DMS153 treated with DMSO at 0.1 percent for 48 hours (cell line): Measurements from ENCODE around the gene SPATS2.
"Not testable (repeated sequence)": the region's sequence is repeated elsewhere in the genome, so short reads cannot be mapped to it uniquely, and the experiment has no call there.

Experiments used
- DNase-seq: peaks from one replicate; lab custom pipeline; 2025; ENCODE audit not compliant: unreplicated experiment; lab: John Stamatoyannopoulos, UW

The SPATS2 gene

GRCh38 chr12:49403971-49404450, 36.7 kb downstream of the SPATS2 start:
- no peak for DNase-seq

GRCh38 chr12:49404956-49405355, 37.7 kb downstream of the SPATS2 start:
- no peak for DNase-seq

DNA sequence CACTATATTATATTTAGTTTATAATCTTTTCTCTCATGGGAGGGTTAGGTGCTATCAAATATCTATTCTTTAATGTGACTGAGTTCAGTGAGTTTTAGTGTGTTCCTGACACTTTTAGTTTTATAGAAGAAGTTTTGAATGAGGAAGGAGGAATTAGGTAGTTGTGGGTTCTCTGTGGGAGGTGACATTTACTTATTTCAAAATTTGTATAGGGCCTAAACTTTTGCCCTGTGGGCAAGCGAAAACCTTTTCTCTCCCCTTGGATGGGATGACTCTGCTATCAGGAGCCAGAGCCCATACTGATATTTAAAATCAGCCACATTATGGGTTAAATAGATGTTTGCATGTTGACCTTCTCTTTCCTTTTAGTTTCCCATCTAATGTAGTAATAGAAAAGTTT, 43.6 kb downstream of the SPATS2 start:
- no peak for DNase-seq

DNA sequence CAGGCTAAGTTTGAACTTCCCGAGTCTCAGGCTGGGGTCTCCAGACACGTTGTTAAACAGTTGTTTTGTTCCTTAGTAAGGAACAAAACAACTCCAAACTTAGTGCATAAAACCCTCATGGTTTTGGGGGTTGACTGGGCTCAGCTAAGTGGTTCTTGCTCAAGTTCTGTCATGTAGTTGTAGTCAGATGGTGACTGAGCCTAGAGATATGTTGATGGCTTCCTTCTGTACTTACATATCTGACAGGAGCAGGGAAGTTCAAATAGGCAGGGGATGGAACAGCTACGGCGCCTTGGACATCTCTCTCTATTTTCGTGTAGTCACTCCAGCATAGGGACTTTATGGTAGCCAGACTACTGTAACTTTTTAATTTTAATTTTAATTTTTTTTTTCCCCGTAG, 45.7 kb downstream of the SPATS2 start:
- no peak for DNase-seq

DNA sequence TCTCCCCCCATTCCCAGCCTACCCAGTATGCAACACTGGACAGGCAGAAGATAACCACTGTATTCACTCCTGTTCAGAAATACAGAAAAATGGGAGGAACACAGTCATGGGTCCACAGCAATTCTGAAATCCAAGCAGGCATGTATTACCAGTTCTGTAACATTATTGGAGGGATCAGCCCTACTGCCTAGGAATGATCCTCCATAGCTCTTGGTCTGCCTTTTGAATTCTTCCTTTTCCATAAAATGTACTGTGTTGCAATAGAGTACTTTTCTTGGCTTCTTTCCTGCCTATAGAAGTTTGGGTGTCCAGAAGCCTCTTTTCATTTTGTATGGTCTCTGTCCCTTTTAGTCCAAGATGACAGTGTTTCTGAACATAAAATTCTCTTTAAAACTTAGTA, 46.5 kb downstream of the SPATS2 start:
- no peak for DNase-seq

DNA sequence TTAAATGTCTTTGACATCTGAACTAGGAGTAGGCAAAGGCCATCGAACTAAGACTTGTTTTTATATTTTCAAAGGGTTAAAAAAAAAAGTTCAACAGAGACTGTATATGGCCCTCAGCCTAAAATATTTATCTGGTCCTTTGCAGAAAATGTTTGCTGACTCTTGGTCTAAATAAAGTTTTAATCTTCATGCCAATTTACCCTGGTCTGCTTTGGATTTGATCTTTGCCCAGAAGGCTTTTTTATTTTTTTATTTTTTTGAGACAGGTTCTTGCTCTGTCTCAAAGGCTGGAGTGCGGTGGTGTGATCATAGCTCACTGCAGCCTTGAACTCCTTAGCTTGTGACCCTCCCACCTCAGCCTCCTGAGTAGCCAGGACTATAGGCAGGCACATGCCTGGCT, 47.1 kb downstream of the SPATS2 start:
- no peak for DNase-seq

DNA sequence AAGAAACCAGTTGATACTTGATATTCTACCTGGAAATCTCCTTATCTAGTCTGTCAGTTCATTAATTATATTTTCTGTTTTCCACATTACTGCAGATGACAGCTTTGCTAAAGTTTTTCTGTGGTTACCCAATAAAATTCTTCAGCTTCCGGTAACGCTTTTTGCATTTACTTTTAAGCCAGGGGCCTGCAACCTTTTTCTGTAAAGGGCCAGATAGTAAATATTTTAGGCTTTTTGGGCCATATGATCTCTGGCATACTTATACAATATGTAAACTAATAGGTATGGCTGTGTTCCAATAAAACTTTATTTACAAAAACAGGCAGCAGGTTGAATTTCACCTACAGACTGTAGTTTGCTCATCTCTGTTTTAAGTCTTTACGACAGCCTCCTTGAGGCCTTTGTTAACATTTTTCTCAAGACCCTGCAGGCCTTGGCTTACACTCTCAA, 48.3 kb downstream of the SPATS2 start:
- DNase-seq, result no peak

DNA sequence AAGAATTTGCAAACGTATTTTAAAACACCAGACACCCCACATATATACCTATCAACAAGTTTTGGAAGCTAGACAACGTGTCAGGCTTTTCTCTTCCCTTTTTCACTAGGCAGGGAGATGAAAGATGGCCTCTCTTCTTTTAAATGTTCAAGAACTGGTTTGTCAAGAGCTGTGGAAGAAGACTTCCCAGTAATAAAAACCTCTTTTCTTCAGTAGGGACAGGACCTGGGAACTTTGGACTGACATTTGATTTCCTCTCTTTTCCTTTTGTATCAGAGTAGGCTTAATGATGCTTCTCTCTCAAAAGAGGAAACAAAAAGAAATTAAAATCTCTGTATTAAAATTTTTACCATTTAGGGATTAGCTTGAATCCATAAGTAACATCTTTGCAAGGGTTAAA, 49.6 kb downstream of the SPATS2 start:
- no peak for DNase-seq

- no peak for DNase-seq
These were observed 50.3 kb downstream of the SPATS2 start for GRCh38 chr12:49417558-49417957.

GRCh38 chr12:49420556-49420955, 53.3 kb downstream of the SPATS2 start:
- DNase-seq, result no peak

GRCh38 chr12:49422114-49422513, 54.9 kb downstream of the SPATS2 start:
- no peak for DNase-seq

- no peak for DNase-seq
These were observed 61.5 kb downstream of the SPATS2 start for GRCh38 chr12:49428793-49429192.

GRCh38 chr12:49432616-49433015, 65.4 kb downstream of the SPATS2 start:
- no peak for DNase-seq

GRCh38 chr12:49436799-49437198, 69.5 kb downstream of the SPATS2 start:
- DNase-seq, result not testable (repeated sequence)

- DNase-seq, result no peak
These were observed 71.8 kb downstream of the SPATS2 start for GRCh38 chr12:49439042-49439441.

DNA sequence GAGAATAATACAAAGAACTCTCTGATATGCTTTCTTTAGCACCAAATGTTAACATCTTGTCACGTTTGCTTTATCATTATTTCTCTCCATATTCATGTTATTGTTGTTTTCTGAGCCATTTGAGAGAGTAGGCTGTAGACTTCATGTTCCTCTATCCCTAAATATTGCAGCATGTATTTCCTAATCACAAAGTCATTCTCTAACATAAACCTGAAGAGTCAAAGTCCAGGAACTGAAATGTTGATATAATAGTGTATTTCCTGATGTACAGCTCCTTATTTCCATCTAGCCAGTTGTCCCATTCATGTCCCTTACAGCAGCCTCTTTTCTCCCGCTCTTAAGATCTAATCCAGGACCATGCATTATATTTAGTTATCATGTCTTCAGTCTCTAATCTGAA, 72.8 kb downstream of the SPATS2 start:
- DNase-seq, result no peak

GRCh38 chr12:49442915-49443314, 75.7 kb downstream of the SPATS2 start:
- no peak for DNase-seq

DNA sequence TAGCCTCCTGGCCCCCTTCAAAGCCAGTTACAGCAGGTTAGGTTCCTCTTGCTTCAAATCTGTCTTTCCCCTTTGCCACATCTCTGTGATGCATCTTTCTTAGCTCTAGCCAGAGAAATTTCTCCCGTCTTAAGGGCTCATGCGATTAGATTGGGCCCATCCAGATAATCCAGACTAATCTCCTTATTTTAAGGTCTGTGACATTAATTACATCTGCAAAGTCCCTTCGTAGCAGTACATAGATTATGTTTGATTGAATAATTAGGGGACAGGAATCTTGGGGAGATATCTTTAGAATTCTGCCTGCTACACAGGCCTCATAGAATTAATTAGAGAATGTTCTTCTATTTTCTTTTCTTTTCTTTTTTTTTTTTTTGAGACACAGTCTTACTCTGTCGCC, 79.3 kb downstream of the SPATS2 start:
- no peak for DNase-seq

GRCh38 chr12:49448858-49449257, 81.6 kb downstream of the SPATS2 start:
- no peak for DNase-seq

DNA sequence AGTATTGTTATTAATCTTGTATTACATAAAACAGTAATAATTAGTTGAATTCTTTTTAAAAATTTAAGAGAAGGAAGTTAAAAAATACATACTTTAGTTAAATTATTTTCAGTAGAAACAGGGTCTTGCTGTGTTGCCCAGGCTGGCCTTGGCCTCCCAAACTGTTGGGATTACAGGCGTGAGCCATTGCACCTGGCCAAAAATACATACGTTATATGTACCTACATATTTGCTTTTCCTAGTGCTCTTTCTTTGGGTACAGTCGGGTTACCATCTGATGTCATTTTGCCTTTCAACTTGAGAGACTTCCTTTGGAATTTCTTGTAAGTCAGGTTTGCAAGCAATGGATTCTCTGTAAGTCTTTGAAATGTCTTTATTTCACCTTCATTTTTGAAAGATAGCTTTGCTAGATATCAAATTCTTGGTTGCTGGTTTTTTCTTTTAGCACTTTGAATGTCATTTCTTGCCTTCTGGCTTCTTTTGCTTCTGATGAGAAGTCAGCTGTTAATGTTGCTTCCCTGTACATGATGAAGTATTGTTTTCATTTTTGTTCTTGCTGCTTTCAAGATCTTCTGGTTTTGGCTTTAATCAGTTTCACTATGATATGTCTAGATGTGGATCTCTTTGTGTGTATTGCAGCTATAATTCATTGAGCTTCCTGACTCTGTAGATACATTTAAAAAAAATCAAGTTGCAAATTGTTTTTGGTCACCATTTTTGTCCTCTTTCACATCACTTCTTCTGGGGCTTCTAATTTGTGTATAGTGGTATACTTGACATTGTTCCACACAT, 84.4 kb downstream of the SPATS2 start:
- DNase-seq, result no peak

DNA sequence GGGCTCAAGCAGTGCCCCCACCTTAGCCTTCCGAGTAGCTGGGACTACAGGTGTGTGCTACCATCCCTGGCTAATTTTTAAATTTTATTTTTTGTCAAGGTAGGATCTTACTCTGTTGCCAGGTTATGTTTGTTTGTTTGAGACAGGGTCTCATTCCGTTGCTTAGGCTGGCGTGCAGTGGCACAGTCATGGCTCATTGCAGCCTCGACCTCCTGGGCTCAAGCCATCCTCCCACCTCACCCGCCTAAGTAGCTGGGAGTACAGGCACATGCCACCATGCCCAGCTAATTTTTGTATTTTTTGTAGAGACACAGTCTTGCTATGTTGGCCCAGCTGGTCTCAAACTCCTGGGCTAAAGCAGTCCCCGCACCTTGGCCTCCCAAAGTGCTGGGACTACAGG, 88.2 kb downstream of the SPATS2 start:
- DNase-seq, result no peak

DNA sequence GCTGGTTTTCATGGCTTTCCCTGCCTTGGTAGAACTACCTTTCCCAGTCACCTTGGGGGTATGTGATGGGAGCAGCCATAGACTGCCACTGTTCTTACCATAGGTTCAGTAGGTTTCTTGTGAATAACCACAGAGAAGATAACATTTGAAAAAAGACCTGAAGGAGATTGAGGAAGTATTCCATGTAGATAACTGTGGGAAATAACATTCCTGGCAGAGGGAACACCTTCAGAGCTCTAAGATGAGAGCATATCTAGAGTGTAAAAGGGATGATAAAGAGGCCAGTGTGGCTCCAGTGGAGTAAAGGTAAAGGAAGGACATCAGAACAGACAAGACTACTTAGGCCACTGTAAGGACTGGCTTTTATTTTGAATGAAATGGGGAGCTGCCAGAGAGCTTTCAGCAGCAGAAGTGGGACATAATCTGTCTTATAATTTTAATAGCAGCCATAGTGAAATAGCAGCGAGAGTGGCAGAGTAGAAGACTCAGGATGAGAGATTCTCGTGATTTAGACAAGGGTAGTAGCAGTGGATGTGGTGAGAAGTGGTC, 88.9 kb downstream of the SPATS2 start:
- no peak for DNase-seq

- no peak for DNase-seq
These were observed 91.6 kb downstream of the SPATS2 start for GRCh38 chr12:49458816-49459215.
